ENCODE results near the gene CTTNBP2. TPM values are rescaled to one million over a fixed set of nuclear protein-coding genes. Genes with fewer than 3 reads are reported as not detected.

The CTTNBP2 gene
- total RNA-seq, 1 donor from 2014 or later = 6.3 TPM

- TF ChIP-seq CTCF (IDR thresholded peaks at IDR 0.05) = no peak
- no peak for ATAC-seq
Measured at GRCh38 chr7:117810642-117811512, 62.4 kb downstream of the CTTNBP2 start.

GRCh38 chr7:117809958-117810357 is 63.3 kb downstream of the CTTNBP2 start:
- ATAC-seq (no peak), DNase-seq (no peak)
- Histone ChIP-seq H3K4me1 (no peaks in the 10 kb centered on the region), H3K9me3 (no peaks in the 10 kb centered on the region), H3K27me3 (no peaks in the 10 kb centered on the region), H3K36me3 (no peaks in the 10 kb centered on the region), H3K27ac (no peak overlapping the region), H3K4me3 (no peak overlapping the region)
- intact Hi-C loops (cut with DNase I) = no loop called here
- no peak for TF ChIP-seq CTCF (IDR thresholded peaks at IDR 0.05)

More at GRCh38 chr7:117810642-117811512, 62.4 kb downstream of the CTTNBP2 start:
- Histone ChIP-seq H3K4me1 (no peaks in the 10 kb centered on the region), H3K9me3 (no peaks in the 10 kb centered on the region), H3K36me3 (no peaks in the 10 kb centered on the region), H3K4me3 (no peak overlapping the region), H3K27ac (no peak overlapping the region), H3K27me3 (no peaks in the 10 kb centered on the region)
- intact Hi-C loops (cut with DNase I) = no loop called here
- no peak for DNase-seq

- H3K27me3 ChIP-seq = no peaks in the 10 kb centered on the region
- intact Hi-C loops (cut with DNase I) = no loop called here
- ATAC-seq = no peak
- no peaks in the 10 kb centered on the region for H3K36me3 ChIP-seq
- TF ChIP-seq CTCF (IDR thresholded peaks at IDR 0.05) = no peak
- no peak for DNase-seq
- no peaks in the 10 kb centered on the region for H3K9me3 ChIP-seq
- H3K4me1 ChIP-seq = no peaks in the 10 kb centered on the region
- no peak overlapping the region for H3K4me3 ChIP-seq
- H3K27ac ChIP-seq = no peak overlapping the region
Measured at GRCh38 chr7:117808910-117809705, 64.1 kb downstream of the CTTNBP2 start.

GRCh38 chr7:117808341-117808757 is 64.9 kb downstream of the CTTNBP2 start:
- ATAC-seq (no peak), DNase-seq (no peak)
- H3K27me3 ChIP-seq = no peaks in the 10 kb centered on the region
- intact Hi-C loops (cut with DNase I) = no loop called here
- no peak overlapping the region for H3K4me3 ChIP-seq
- no peaks in the 10 kb centered on the region for H3K9me3 ChIP-seq
- H3K27ac ChIP-seq = no peak overlapping the region
- no peaks in the 10 kb centered on the region for H3K36me3 ChIP-seq
- no peaks in the 10 kb centered on the region for H3K4me1 ChIP-seq
- TF ChIP-seq CTCF (IDR thresholded peaks at IDR 0.05) = no peak

GRCh38 chr7:117807676-117808075 is 65.6 kb downstream of the CTTNBP2 start:
- no peak for TF ChIP-seq CTCF (IDR thresholded peaks at IDR 0.05)
- no peaks in the 10 kb centered on the region for H3K27me3 ChIP-seq
- no peak for DNase-seq
- no peaks in the 10 kb centered on the region for H3K36me3 ChIP-seq
- H3K27ac ChIP-seq = no peak overlapping the region
- intact Hi-C loops (cut with DNase I) = no loop called here
- H3K4me3 ChIP-seq = no peak overlapping the region
- no peak for ATAC-seq
- H3K9me3 ChIP-seq = no peaks in the 10 kb centered on the region
- H3K4me1 ChIP-seq = no peaks in the 10 kb centered on the region
